ENCODE measurements around the gene GMNC.

DNA sequence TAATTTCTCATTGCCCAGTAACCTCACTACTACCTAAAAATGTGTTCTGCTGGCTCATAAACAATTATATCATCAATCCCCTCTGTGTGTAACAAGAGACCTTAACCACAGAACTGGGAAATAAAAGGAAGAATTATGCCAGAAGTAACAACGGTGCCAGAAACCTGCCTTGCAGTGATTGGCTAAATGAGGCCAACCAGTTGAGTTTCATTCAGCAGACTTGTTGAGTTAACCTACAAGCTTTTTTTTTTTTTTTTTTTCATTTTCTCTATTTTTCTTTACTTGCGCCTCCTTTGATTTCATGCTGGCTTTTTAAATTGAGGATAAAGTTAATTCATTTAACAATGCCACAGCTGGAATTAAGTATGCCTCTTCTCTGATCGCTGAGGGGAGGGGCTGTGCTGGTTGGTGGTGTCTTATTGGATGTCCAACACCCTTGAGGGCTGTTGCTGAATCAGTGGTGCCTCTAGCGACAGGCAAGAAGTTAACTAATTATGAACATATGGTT is 30.0 kb upstream of the GMNC start:
- TF ChIP-seq, protein P1, sequence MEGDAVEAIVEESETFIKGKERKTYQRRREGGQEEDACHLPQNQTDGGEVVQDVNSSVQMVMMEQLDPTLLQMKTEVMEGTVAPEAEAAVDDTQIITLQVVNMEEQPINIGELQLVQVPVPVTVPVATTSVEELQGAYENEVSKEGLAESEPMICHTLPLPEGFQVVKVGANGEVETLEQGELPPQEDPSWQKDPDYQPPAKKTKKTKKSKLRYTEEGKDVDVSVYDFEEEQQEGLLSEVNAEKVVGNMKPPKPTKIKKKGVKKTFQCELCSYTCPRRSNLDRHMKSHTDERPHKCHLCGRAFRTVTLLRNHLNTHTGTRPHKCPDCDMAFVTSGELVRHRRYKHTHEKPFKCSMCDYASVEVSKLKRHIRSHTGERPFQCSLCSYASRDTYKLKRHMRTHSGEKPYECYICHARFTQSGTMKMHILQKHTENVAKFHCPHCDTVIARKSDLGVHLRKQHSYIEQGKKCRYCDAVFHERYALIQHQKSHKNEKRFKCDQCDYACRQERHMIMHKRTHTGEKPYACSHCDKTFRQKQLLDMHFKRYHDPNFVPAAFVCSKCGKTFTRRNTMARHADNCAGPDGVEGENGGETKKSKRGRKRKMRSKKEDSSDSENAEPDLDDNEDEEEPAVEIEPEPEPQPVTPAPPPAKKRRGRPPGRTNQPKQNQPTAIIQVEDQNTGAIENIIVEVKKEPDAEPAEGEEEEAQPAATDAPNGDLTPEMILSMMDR (IDR thresholded peaks at IDR 0.05; ENCODE audit: poor library complexity, severe bottlenecking): no peak
- TF ChIP-seq EP300 (conservative IDR thresholded peaks at IDR 0.05; ENCODE audit: poor library complexity, severe bottlenecking): no peak
- no peak for TF ChIP-seq EZH2 (IDR thresholded peaks at IDR 0.05; ENCODE audit: borderline replicate concordance, insufficient read depth, low read length, poor library complexity, severe bottlenecking)
- TF ChIP-seq SMC3 (conservative IDR thresholded peaks at IDR 0.05; ENCODE audit: poor library complexity): no peak
- TF ChIP-seq, protein P2, sequence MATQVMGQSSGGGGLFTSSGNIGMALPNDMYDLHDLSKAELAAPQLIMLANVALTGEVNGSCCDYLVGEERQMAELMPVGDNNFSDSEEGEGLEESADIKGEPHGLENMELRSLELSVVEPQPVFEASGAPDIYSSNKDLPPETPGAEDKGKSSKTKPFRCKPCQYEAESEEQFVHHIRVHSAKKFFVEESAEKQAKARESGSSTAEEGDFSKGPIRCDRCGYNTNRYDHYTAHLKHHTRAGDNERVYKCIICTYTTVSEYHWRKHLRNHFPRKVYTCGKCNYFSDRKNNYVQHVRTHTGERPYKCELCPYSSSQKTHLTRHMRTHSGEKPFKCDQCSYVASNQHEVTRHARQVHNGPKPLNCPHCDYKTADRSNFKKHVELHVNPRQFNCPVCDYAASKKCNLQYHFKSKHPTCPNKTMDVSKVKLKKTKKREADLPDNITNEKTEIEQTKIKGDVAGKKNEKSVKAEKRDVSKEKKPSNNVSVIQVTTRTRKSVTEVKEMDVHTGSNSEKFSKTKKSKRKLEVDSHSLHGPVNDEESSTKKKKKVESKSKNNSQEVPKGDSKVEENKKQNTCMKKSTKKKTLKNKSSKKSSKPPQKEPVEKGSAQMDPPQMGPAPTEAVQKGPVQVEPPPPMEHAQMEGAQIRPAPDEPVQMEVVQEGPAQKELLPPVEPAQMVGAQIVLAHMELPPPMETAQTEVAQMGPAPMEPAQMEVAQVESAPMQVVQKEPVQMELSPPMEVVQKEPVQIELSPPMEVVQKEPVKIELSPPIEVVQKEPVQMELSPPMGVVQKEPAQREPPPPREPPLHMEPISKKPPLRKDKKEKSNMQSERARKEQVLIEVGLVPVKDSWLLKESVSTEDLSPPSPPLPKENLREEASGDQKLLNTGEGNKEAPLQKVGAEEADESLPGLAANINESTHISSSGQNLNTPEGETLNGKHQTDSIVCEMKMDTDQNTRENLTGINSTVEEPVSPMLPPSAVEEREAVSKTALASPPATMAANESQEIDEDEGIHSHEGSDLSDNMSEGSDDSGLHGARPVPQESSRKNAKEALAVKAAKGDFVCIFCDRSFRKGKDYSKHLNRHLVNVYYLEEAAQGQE (IDR thresholded peaks at IDR 0.05; ENCODE audit: borderline replicate concordance): no peak
- no peak for TF ChIP-seq POLR2AphosphoS5 (IDR thresholded peaks at IDR 0.05)
- no peak for TF ChIP-seq MXI1 (conservative IDR thresholded peaks at IDR 0.05; ENCODE audit: poor library complexity, severe bottlenecking)
- no peak for TF ChIP-seq TAF1 (IDR thresholded peaks at IDR 0.05; ENCODE audit: low read depth)

Measured in neural cell (in vitro differentiated cells).